K562 (cell line): ENCODE data around the gene LRRC26. TPM values are rescaled to one million over a fixed set of nuclear protein-coding genes. Genes with fewer than 3 reads are reported as not detected.
A peak's percentile ranks its signal among the peaks of the same experiment; 100 is the strongest.

ENCODE experiments used
- ATF7 ChIP-seq: fragments of 450-650 bp; IDR thresholded peaks from 2 replicates; pipeline ENCODE4 v1.7.1; 2014; ENCODE audit warnings: mild to moderate bottlenecking, moderate library complexity
- BMI1 ChIP-seq: fragments of 150-350 bp; IDR thresholded peaks from 2 replicates; pipeline ENCODE4 v1.6.1; 2014; ENCODE audit warnings: low read length
- CBX3 ChIP-seq, 2 experiments: IDR thresholded peaks; 1 replicate in 1 of 2; 2 replicates in 1 of 2; pipeline ENCODE4 v1.6.1; 2012; ENCODE audit warnings: inconsistent platforms in 2 of 2, low read length in 2 of 2, borderline replicate concordance in 1 of 2, control low read depth in 1 of 2
- FIP1L1 ChIP-seq: fragments of 200-400 bp; formaldehyde crosslinking; IDR thresholded peaks from 2 replicates; pipeline ENCODE4 v1.6.1; 2018; ENCODE audit warnings: mild to moderate bottlenecking, low read depth, low read length; ENCODE audit not compliant: poor library complexity, severe bottlenecking
- HIVEP1 ChIP-seq: fragments of 250-450 bp; sonication (Bioruptor Pico); IDR thresholded peaks from 2 replicates; pipeline ENCODE4 v1.4.0; 2020; ENCODE audit warnings: mild to moderate bottlenecking
- TAF7 ChIP-seq: fragments of 450-650 bp; IDR thresholded peaks from 2 replicates; pipeline ENCODE4 v1.6.1; 2016; ENCODE audit warnings: missing genetic modification characterization, missing compliant biosample characterization
- YY1 ChIP-seq, 3 experiments: IDR thresholded peaks; 2 replicates each; pipeline ENCODE4 v1.6.1; 2011; ENCODE audit warnings: low read length in 2 of 3, mild to moderate bottlenecking in 2 of 3, moderate library complexity in 2 of 3, borderline replicate concordance in 1 of 3, control low read depth in 1 of 3, low read depth in 1 of 3; ENCODE audit not compliant: insufficient read depth in 3 of 3, insufficient replicate concordance in 2 of 3, control insufficient read depth in 1 of 3, insufficient read length in 1 of 3; ENCODE audit errors: extremely low read depth in 1 of 3
- polyA plus RNA-seq, 8 experiments: library from polyadenylated mRNA; depleted of rRNA in 4 of 8; stranded (reverse) in 5 of 8; unstranded in 3 of 8; fragments of >200 nt; fragmentation: Nextera tagmentation in 2 of 8; fragmentation: Illumina TruSeq in 1 of 8; extraction: Ambion mirVana in 2 of 8; extraction: Trizol in 1 of 8; gene quantifications; 2 replicates each; pipeline versions ENCODE4 v1.2.1 to v1.2.3, GENCODE V29; 2011 to 2014; ENCODE audit warnings: inconsistent platforms in 1 of 8, missing spikeins in 1 of 8
- total RNA-seq, 7 experiments: library from RNA; depleted of rRNA in 6 of 7; stranded (reverse); fragments of >200 nt in 6 of 7; fragmentation: Illumina TruSeq in 2 of 7; extraction: Trizol in 2 of 7; gene quantifications; 2 replicates each; pipeline versions ENCODE4 v1.2.1 to v1.2.3, GENCODE V29; 2011 to 2021; ENCODE audit warnings: low replicate concordance in 1 of 7
- TF ChIP-seq, protein P1 (sequence below): fragments of 450-650 bp; IDR thresholded peaks from 2 replicates; pipeline ENCODE4 v1.6.1; 2016; ENCODE audit warnings: mild to moderate bottlenecking, moderate library complexity
- TF ChIP-seq, protein P2 (sequence below): fragments of 450-650 bp; IDR thresholded peaks from 2 replicates; pipeline ENCODE4 v1.6.1; 2017; ENCODE audit warnings: antibody characterized with exemption, mild to moderate bottlenecking

The LRRC26 gene
- total and polyA plus RNA-seq, 9 of the 15 experiments (the other 6 are each of a cell fraction or from before 2014, with no cell fraction given), result not detected

DNA sequence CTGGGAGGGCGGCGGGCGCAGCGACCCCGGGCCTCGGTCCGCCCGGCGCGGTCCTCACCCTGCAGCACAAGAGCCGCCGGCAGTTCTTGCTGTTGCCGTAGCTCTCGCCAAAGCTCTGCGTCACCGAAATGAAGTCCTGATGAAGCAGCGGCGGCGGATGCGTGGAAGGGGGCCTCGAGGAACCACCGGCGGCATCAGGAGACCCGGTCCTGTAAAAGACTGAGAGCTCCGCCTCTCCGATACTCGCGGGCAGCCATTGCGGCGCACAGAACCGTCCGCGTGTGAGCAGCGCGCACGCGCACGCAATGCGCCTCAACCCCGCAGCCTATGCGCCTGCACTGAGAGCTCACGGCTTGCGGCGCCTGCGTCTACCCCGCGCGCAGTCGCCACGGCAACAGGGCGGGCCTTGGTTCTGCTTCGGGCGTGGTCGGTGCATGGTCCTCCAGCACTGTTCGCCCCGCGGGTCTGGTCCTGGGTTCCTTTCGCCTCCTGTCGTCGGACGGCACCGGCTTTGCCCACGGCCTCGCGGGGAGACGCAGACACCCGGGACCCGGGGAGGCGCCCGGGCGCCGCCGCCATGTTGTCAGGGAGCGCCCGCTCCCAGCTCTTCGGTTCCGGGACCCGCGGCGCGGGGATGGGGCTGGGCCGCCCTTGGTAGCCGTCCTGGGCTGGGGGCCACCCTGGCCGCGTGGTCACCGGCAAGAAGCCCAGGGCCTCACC lies 40.2 kb downstream of the LRRC26 start (continued):
- TF ChIP-seq HIVEP1 (CRISPR knock-in tag) (no peak), TAF7 (tag) (peak; percentile 70), FIP1L1 (peak; percentile 13), ATF7 (peak; percentile 53; the same call in 1 of the 2 replicates), CBX3 (IDR thresholded peaks at IDR 0.05; ENCODE audit: borderline replicate concordance in 1 of 2, low read length in 2 of 2) (peak in 1 of 2 experiments; percentile 77; a peak in 2 of 3 replicates), BMI1 (peak; percentile 92), YY1 (IDR thresholded peaks at IDR 0.05; ENCODE audit: borderline replicate concordance in 1 of 3, control insufficient read depth in 1 of 3, extremely low read depth in 1 of 3, insufficient read depth in 3 of 3, insufficient read length in 1 of 3, insufficient replicate concordance in 2 of 3, low read depth in 1 of 3, low read length in 2 of 3) (peak; percentile 82 to 90 (median 87))
- TF ChIP-seq, protein P1, sequence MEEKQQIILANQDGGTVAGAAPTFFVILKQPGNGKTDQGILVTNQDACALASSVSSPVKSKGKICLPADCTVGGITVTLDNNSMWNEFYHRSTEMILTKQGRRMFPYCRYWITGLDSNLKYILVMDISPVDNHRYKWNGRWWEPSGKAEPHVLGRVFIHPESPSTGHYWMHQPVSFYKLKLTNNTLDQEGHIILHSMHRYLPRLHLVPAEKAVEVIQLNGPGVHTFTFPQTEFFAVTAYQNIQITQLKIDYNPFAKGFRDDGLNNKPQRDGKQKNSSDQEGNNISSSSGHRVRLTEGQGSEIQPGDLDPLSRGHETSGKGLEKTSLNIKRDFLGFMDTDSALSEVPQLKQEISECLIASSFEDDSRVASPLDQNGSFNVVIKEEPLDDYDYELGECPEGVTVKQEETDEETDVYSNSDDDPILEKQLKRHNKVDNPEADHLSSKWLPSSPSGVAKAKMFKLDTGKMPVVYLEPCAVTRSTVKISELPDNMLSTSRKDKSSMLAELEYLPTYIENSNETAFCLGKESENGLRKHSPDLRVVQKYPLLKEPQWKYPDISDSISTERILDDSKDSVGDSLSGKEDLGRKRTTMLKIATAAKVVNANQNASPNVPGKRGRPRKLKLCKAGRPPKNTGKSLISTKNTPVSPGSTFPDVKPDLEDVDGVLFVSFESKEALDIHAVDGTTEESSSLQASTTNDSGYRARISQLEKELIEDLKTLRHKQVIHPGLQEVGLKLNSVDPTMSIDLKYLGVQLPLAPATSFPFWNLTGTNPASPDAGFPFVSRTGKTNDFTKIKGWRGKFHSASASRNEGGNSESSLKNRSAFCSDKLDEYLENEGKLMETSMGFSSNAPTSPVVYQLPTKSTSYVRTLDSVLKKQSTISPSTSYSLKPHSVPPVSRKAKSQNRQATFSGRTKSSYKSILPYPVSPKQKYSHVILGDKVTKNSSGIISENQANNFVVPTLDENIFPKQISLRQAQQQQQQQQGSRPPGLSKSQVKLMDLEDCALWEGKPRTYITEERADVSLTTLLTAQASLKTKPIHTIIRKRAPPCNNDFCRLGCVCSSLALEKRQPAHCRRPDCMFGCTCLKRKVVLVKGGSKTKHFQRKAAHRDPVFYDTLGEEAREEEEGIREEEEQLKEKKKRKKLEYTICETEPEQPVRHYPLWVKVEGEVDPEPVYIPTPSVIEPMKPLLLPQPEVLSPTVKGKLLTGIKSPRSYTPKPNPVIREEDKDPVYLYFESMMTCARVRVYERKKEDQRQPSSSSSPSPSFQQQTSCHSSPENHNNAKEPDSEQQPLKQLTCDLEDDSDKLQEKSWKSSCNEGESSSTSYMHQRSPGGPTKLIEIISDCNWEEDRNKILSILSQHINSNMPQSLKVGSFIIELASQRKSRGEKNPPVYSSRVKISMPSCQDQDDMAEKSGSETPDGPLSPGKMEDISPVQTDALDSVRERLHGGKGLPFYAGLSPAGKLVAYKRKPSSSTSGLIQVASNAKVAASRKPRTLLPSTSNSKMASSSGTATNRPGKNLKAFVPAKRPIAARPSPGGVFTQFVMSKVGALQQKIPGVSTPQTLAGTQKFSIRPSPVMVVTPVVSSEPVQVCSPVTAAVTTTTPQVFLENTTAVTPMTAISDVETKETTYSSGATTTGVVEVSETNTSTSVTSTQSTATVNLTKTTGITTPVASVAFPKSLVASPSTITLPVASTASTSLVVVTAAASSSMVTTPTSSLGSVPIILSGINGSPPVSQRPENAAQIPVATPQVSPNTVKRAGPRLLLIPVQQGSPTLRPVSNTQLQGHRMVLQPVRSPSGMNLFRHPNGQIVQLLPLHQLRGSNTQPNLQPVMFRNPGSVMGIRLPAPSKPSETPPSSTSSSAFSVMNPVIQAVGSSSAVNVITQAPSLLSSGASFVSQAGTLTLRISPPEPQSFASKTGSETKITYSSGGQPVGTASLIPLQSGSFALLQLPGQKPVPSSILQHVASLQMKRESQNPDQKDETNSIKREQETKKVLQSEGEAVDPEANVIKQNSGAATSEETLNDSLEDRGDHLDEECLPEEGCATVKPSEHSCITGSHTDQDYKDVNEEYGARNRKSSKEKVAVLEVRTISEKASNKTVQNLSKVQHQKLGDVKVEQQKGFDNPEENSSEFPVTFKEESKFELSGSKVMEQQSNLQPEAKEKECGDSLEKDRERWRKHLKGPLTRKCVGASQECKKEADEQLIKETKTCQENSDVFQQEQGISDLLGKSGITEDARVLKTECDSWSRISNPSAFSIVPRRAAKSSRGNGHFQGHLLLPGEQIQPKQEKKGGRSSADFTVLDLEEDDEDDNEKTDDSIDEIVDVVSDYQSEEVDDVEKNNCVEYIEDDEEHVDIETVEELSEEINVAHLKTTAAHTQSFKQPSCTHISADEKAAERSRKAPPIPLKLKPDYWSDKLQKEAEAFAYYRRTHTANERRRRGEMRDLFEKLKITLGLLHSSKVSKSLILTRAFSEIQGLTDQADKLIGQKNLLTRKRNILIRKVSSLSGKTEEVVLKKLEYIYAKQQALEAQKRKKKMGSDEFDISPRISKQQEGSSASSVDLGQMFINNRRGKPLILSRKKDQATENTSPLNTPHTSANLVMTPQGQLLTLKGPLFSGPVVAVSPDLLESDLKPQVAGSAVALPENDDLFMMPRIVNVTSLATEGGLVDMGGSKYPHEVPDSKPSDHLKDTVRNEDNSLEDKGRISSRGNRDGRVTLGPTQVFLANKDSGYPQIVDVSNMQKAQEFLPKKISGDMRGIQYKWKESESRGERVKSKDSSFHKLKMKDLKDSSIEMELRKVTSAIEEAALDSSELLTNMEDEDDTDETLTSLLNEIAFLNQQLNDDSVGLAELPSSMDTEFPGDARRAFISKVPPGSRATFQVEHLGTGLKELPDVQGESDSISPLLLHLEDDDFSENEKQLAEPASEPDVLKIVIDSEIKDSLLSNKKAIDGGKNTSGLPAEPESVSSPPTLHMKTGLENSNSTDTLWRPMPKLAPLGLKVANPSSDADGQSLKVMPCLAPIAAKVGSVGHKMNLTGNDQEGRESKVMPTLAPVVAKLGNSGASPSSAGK, result peak; percentile 10; the same call in 1 of the 2 replicates
- TF ChIP-seq, protein P2, sequence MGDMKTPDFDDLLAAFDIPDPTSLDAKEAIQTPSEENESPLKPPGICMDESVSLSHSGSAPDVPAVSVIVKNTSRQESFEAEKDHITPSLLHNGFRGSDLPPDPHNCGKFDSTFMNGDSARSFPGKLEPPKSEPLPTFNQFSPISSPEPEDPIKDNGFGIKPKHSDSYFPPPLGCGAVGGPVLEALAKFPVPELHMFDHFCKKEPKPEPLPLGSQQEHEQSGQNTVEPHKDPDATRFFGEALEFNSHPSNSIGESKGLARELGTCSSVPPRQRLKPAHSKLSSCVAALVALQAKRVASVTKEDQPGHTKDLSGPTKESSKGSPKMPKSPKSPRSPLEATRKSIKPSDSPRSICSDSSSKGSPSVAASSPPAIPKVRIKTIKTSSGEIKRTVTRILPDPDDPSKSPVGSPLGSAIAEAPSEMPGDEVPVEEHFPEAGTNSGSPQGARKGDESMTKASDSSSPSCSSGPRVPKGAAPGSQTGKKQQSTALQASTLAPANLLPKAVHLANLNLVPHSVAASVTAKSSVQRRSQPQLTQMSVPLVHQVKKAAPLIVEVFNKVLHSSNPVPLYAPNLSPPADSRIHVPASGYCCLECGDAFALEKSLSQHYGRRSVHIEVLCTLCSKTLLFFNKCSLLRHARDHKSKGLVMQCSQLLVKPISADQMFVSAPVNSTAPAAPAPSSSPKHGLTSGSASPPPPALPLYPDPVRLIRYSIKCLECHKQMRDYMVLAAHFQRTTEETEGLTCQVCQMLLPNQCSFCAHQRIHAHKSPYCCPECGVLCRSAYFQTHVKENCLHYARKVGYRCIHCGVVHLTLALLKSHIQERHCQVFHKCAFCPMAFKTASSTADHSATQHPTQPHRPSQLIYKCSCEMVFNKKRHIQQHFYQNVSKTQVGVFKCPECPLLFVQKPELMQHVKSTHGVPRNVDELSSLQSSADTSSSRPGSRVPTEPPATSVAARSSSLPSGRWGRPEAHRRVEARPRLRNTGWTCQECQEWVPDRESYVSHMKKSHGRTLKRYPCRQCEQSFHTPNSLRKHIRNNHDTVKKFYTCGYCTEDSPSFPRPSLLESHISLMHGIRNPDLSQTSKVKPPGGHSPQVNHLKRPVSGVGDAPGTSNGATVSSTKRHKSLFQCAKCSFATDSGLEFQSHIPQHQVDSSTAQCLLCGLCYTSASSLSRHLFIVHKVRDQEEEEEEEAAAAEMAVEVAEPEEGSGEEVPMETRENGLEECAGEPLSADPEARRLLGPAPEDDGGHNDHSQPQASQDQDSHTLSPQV, result 0 out of 2 replicates have a peak, but pooled peaks have one; percentile 19
